PC-3 (cell line): ENCODE data around the gene CDK4. TPM values are rescaled to one million over a fixed set of nuclear protein-coding genes. Genes with fewer than 3 reads are reported as not detected.
"Not testable (repeated sequence)": the region's sequence is repeated elsewhere in the genome, so short reads cannot be mapped to it uniquely, and the experiment has no call there.

Experiments used
- ATAC-seq: fragments of 200-7000 bp; cut with Tn5 transposase; 2 replicates; pipeline ENCODE4 v1.9.1; 2020; ENCODE audit warnings: mild to moderate bottlenecking, moderate library complexity
- BruUV-seq: library from RNA; stranded (reverse); fragments of 400-500 nt; replicated peaks from 2 replicates; lab custom pipeline; 2021; lab: Mats Ljungman, UMichigan
- CTCF ChIA-PET: fragments of 300-600 bp; sonication (Branson Sonifier 250); formaldehyde crosslinking; loops from one replicate; lab custom pipeline; 2022; ENCODE audit warnings: antibody characterized with exemption; lab: Charles Lee
- POLR2A ChIA-PET: fragments of 300-600 bp; sonication (Branson Sonifier 250); formaldehyde crosslinking; loops from one replicate; lab custom pipeline; 2022; ENCODE audit warnings: antibody characterized with exemption; ENCODE audit not compliant: unreplicated experiment; lab: Charles Lee
- DNase-seq: peaks from one replicate; pipeline ENCODE4 v3.0.0-alpha.2; 2015
- H2AFZ ChIP-seq: fragments of 300-600 bp; sonication (generic); 2 replicates; pipeline ENCODE4 v1.6.0; 2016; ENCODE audit warnings: antibody characterized with exemption, low read length
- H3F3A ChIP-seq: fragments of 300-600 bp; sonication (generic); one replicate; pipeline ENCODE4 v1.6.0; 2017; ENCODE audit warnings: antibody characterized with exemption, low read length, control low read depth, mild to moderate bottlenecking; ENCODE audit not compliant: unreplicated experiment
- H3K27ac ChIP-seq: fragments of 300-600 bp; sonication (generic); 2 replicates; pipeline ENCODE4 v1.5.1; 2016; ENCODE audit warnings: mild to moderate bottlenecking, low read length
- H3K27me3 ChIP-seq: fragments of 300-600 bp; sonication (generic); 2 replicates; pipeline ENCODE4 v1.6.1; 2016; ENCODE audit warnings: low read length, mixed read lengths
- H3K36me3 ChIP-seq: fragments of 300-600 bp; sonication (generic); 2 replicates; pipeline ENCODE4 v1.6.1; 2016; ENCODE audit warnings: low read depth, mixed run types, low read length, mixed read lengths
- H3K4me1 ChIP-seq: fragments of 300-600 bp; sonication (generic); 2 replicates; pipeline ENCODE4 v1.5.1; 2016; ENCODE audit warnings: low read length; ENCODE audit not compliant: insufficient read depth
- H3K4me2 ChIP-seq: fragments of 300-600 bp; sonication (generic); 2 replicates; pipeline ENCODE4 v1.6.0; 2016; ENCODE audit warnings: low read length
- H3K4me3 ChIP-seq: fragments of 300-600 bp; sonication (generic); 2 replicates; pipeline ENCODE4 v1.5.1; 2016; ENCODE audit warnings: mild to moderate bottlenecking, low read length, mixed read lengths
- H3K79me2 ChIP-seq: fragments of 300-600 bp; sonication (generic); 2 replicates; pipeline ENCODE4 v1.6.1; 2017; ENCODE audit warnings: low read length, mixed read lengths
- H3K9ac ChIP-seq: fragments of 300-600 bp; sonication (generic); 2 replicates; pipeline ENCODE4 v1.6.0; 2016; ENCODE audit warnings: mild to moderate bottlenecking, low read length
- H3K9me2 ChIP-seq: fragments of 300-600 bp; sonication (generic); replicated peaks from 2 replicates; pipeline ENCODE4 v1.6.1; 2016; ENCODE audit warnings: mixed run types, low read length, mixed read lengths
- H3K9me3 ChIP-seq: fragments of 300-600 bp; sonication (generic); 2 replicates; pipeline ENCODE4 v1.6.1; 2016; ENCODE audit warnings: low read length, mixed read lengths
- H4K20me1 ChIP-seq: fragments of 300-600 bp; sonication (generic); 2 replicates; pipeline ENCODE4 v1.6.1; 2016; ENCODE audit warnings: low read length, mixed read lengths
- CTCF ChIP-seq: fragments of 300-600 bp; sonication (generic); conservative IDR thresholded peaks from 2 replicates; pipeline ENCODE4 v1.5.1; 2017; ENCODE audit warnings: antibody characterized with exemption, low read depth, mild to moderate bottlenecking, low read length
- EZH2 ChIP-seq: fragments of 300-600 bp; sonication (generic); IDR thresholded peaks from one replicate; pipeline ENCODE4 v1.6.1; 2017; ENCODE audit warnings: antibody characterized with exemption, mild to moderate bottlenecking, low read length; ENCODE audit not compliant: unreplicated experiment
- EZH2phosphoT487 ChIP-seq: fragments of 300-600 bp; sonication (generic); IDR thresholded peaks from 2 replicates; pipeline ENCODE4 v1.6.1; 2018; ENCODE audit warnings: mild to moderate bottlenecking, antibody characterized with exemption, low read length, borderline replicate concordance
- intact Hi-C: fragments of 100-400 bp; cut with micrococcal nuclease; formaldehyde crosslinking; loops from 2 replicates; pipeline ENCODE4 v1.9.0; 2023
- total RNA-seq: library from RNA; depleted of rRNA; stranded (reverse); fragments of >200 nt; gene quantifications from 2 replicates; pipeline ENCODE4 v1.2.3, GENCODE V29; 2014

CDK4 gene
- total RNA-seq, 1 experiment from 2014 or later: 212 TPM

- ATAC-seq (no peak), DNase-seq (no peak)
- H3K27me3 ChIP-seq: no peaks in the 10 kb centered on the region
- no peak overlapping the region for H3K4me2 ChIP-seq
- intact Hi-C loops: no loop called here
- peaks cover 1% of the 10 kb centered on the region; the same call in 1 of the 2 replicates for H3K36me3 ChIP-seq
- no peaks in the 10 kb centered on the region for H3F3A ChIP-seq
- no peak overlapping the region for H2AFZ ChIP-seq
- H3K4me1 ChIP-seq: peaks cover 9% of the 10 kb centered on the region
- TF ChIP-seq CTCF (peak; percentile 15; the same call in 1 of the 2 replicates), EZH2phosphoT487 (no peak)
- H3K9me3 ChIP-seq: no peaks in the 10 kb centered on the region
- H3K27ac ChIP-seq: no peak overlapping the region
- CTCF ChIA-PET: no interaction called here
- no peak overlapping the region for H3K4me3 ChIP-seq
- H3K79me2 ChIP-seq: peaks cover 23% of the 10 kb centered on the region
- no peaks in the 10 kb centered on the region for H4K20me1 ChIP-seq
- no peaks in the 10 kb centered on the region for H3K9me2 ChIP-seq
- POLR2A ChIA-PET: no interaction called here
- no peak overlapping the region for H3K9ac ChIP-seq
- BruUV-seq: no TSS peak
These were observed 23.6 kb upstream of the CDK4 start for GRCh38 chr12:57775563-57776246.

GRCh38 chr12:57775044-57775443 is 22.9 kb upstream of the CDK4 start:
- H3K9ac ChIP-seq: no peak overlapping the region
- H3K9me3 ChIP-seq: no peaks in the 10 kb centered on the region
- intact Hi-C loops: no loop called here
- peaks cover 28% of the 10 kb centered on the region for H3K79me2 ChIP-seq
- no peak overlapping the region for H2AFZ ChIP-seq
- peaks cover 11% of the 10 kb centered on the region for H3K4me1 ChIP-seq
- no peak overlapping the region for H3K27ac ChIP-seq
- H3K4me3 ChIP-seq: no peak overlapping the region
- ChIA-PET POLR2A (no interaction called here), CTCF (no interaction called here)
- no peaks in the 10 kb centered on the region for H3K27me3 ChIP-seq
- DNase-seq (no peak), ATAC-seq (no peak)
- no peaks in the 10 kb centered on the region for H3F3A ChIP-seq
- no peaks in the 10 kb centered on the region for H3K9me2 ChIP-seq
- BruUV-seq: no TSS peak
- no peaks in the 10 kb centered on the region for H4K20me1 ChIP-seq
- H3K4me2 ChIP-seq: no peak overlapping the region
- H3K36me3 ChIP-seq: peaks cover 6% of the 10 kb centered on the region; the same call in 1 of the 2 replicates
- TF ChIP-seq EZH2phosphoT487 (no peak), EZH2 (no peak), CTCF (no peak)

GRCh38 chr12:57774634-57775033 is 22.5 kb upstream of the CDK4 start:
- H3K36me3 ChIP-seq: peaks cover 10% of the 10 kb centered on the region
- intact Hi-C loops, BruUV-seq, H3K27me3 ChIP-seq, H3K9ac ChIP-seq, H3K4me2 ChIP-seq, H3K4me3 ChIP-seq, CTCF ChIA-PET, H3F3A ChIP-seq, H3K9me2 ChIP-seq, H3K27ac ChIP-seq, DNase-seq, H2AFZ ChIP-seq, H3K9me3 ChIP-seq, H4K20me1 ChIP-seq, ATAC-seq, POLR2A ChIA-PET: not testable (repeated sequence)
- peaks cover 11% of the 10 kb centered on the region for H3K4me1 ChIP-seq
- H3K79me2 ChIP-seq: peaks cover 28% of the 10 kb centered on the region
